ENCODE results near the gene ITM2C.

- TF ChIP-seq EP300 (IDR thresholded peaks at IDR 0.05) (no peak), POLR2AphosphoS5 (IDR thresholded peaks at IDR 0.05) (no peak), POLR2A (IDR thresholded peaks at IDR 0.05) (no peak)
- TF ChIP-seq, protein P1, sequence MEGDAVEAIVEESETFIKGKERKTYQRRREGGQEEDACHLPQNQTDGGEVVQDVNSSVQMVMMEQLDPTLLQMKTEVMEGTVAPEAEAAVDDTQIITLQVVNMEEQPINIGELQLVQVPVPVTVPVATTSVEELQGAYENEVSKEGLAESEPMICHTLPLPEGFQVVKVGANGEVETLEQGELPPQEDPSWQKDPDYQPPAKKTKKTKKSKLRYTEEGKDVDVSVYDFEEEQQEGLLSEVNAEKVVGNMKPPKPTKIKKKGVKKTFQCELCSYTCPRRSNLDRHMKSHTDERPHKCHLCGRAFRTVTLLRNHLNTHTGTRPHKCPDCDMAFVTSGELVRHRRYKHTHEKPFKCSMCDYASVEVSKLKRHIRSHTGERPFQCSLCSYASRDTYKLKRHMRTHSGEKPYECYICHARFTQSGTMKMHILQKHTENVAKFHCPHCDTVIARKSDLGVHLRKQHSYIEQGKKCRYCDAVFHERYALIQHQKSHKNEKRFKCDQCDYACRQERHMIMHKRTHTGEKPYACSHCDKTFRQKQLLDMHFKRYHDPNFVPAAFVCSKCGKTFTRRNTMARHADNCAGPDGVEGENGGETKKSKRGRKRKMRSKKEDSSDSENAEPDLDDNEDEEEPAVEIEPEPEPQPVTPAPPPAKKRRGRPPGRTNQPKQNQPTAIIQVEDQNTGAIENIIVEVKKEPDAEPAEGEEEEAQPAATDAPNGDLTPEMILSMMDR (IDR thresholded peaks at IDR 0.05), result no peak
These were observed 7.6 kb downstream of the ITM2C start for GRCh38 chr2:230872151-230872967.

Measured in stomach (tissue), 4 donors.